Measurements from ENCODE around the gene QKI.
"Not testable (repeated sequence)": the region's sequence is repeated elsewhere in the genome, so short reads cannot be mapped to it uniquely, and the experiment has no call there.

Gene QKI

GRCh38 chr6:163444077-163444476 lies 29.6 kb downstream of the QKI start:
- no peak for DNase-seq

- DNase-seq: no peak
Observed at GRCh38 chr6:163446549-163446948, 32.0 kb downstream of the QKI start.

- DNase-seq: no peak
Observed at GRCh38 chr6:163449076-163449475, 34.6 kb downstream of the QKI start.

GRCh38 chr6:163454425-163454824 lies 39.9 kb downstream of the QKI start:
- no peak for DNase-seq

GRCh38 chr6:163455552-163455951 lies 41.0 kb downstream of the QKI start:
- no peak for DNase-seq

GRCh38 chr6:163457637-163458561 lies 43.4 kb downstream of the QKI start:
- peak; percentile 66 to 74 for DNase-seq

GRCh38 chr6:163459007-163459406 lies 44.5 kb downstream of the QKI start:
- DNase-seq: no peak

- no peak for DNase-seq
Observed at GRCh38 chr6:163459536-163459935, 45.0 kb downstream of the QKI start.

GRCh38 chr6:163460307-163460782 lies 45.8 kb downstream of the QKI start:
- DNase-seq: peak in 1 of 2 donors; percentile 16

GRCh38 chr6:163461696-163462095 lies 47.2 kb downstream of the QKI start:
- no peak for DNase-seq

GRCh38 chr6:163463180-163463579 lies 48.7 kb downstream of the QKI start:
- DNase-seq: no peak

- no peak for DNase-seq
Observed at GRCh38 chr6:163463795-163464194, 49.3 kb downstream of the QKI start.

- no peak for DNase-seq
Observed at GRCh38 chr6:163466839-163467390, 52.4 kb downstream of the QKI start.

GRCh38 chr6:163468738-163469137 lies 54.2 kb downstream of the QKI start:
- DNase-seq: no peak

GRCh38 chr6:163469459-163469985 lies 55.0 kb downstream of the QKI start:
- peak in 1 of 2 donors; percentile 31 for DNase-seq

GRCh38 chr6:163470611-163471010 lies 56.1 kb downstream of the QKI start:
- DNase-seq: no peak

GRCh38 chr6:163474581-163474980 lies 60.1 kb downstream of the QKI start:
- no peak for DNase-seq

- not testable (repeated sequence) for DNase-seq
Observed at GRCh38 chr6:163476946-163477345, 62.4 kb downstream of the QKI start.

- no peak for DNase-seq
Observed at GRCh38 chr6:163483107-163483506, 68.6 kb downstream of the QKI start.

GRCh38 chr6:163485388-163485851 lies 70.9 kb downstream of the QKI start:
- DNase-seq: no peak

- DNase-seq: peak in 1 of 2 donors; percentile 64
Observed at GRCh38 chr6:163486821-163487220, 72.3 kb downstream of the QKI start.

GRCh38 chr6:163487606-163488005 lies 73.1 kb downstream of the QKI start:
- peak; percentile 9 to 80 for DNase-seq

- peak in 1 of 2 donors; percentile 35 for DNase-seq
Observed at GRCh38 chr6:163489584-163489983, 75.1 kb downstream of the QKI start.
